OCI-LY1 (cell line): ENCODE results near the gene CYP26A1.

ENCODE experiments used
- EZH2 ChIP-seq: fragments of 200-600 bp; sonication (generic), shearing (Covaris generic); IDR thresholded peaks from 2 replicates; pipeline ENCODE4 v1.8.0; 2017; ENCODE audit warnings: borderline replicate concordance, mixed run types, mild to moderate bottlenecking, antibody characterized with exemption, low read length, moderate library complexity, mixed read lengths
- TF ChIP-seq, protein P1 (sequence below): fragments of 200-600 bp; sonication (generic), shearing (Covaris generic); IDR thresholded peaks from 2 replicates; pipeline ENCODE4 v1.5.1; 2017; ENCODE audit warnings: mild to moderate bottlenecking, antibody characterized with exemption, low read length, moderate library complexity, mixed read lengths

DNA sequence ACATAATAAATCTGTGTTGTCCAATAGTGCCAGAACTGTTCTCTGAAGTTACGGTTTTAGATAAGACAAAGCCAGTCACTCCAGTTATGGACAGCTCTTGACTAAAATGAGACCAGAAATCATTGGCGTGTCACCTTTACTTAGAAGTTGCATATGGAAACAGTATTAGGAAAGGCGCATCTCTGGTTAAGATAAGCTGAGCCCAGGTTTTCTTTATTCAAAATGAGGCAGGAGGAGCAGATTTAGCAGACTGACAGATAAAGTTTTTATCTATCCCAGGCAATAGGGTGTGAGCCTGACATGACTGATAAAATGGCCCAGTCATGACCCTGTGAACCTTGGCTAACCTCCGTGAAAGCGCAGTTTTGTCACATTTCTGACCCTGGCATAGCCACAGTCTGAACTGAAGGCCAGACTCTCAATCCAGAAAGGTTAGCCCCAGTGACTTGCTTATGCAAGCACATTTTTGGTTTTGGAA is 4.2 kb downstream of the CYP26A1 start:
- no peak for TF ChIP-seq EZH2
- TF ChIP-seq, protein P1, sequence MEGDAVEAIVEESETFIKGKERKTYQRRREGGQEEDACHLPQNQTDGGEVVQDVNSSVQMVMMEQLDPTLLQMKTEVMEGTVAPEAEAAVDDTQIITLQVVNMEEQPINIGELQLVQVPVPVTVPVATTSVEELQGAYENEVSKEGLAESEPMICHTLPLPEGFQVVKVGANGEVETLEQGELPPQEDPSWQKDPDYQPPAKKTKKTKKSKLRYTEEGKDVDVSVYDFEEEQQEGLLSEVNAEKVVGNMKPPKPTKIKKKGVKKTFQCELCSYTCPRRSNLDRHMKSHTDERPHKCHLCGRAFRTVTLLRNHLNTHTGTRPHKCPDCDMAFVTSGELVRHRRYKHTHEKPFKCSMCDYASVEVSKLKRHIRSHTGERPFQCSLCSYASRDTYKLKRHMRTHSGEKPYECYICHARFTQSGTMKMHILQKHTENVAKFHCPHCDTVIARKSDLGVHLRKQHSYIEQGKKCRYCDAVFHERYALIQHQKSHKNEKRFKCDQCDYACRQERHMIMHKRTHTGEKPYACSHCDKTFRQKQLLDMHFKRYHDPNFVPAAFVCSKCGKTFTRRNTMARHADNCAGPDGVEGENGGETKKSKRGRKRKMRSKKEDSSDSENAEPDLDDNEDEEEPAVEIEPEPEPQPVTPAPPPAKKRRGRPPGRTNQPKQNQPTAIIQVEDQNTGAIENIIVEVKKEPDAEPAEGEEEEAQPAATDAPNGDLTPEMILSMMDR: no peak
